Panc1 (cell line): ENCODE results near the gene CDADC1. TPM values are rescaled to one million over a fixed set of nuclear protein-coding genes. Genes with fewer than 3 reads are reported as not detected.

Experiments
- ATAC-seq: fragments of 200-7000 bp; cut with Tn5 transposase; 2 replicates; pipeline ENCODE4 v1.9.1; 2020; ENCODE audit warnings: mild to moderate bottlenecking, moderate library complexity
- BruUV-seq: library from RNA; stranded (reverse); fragments of 400-500 nt; replicated peaks from 2 replicates; lab custom pipeline; 2021; lab: Mats Ljungman, UMichigan
- CTCF ChIA-PET: fragments of 300-600 bp; sonication (Branson Sonifier 250); formaldehyde crosslinking; loops from one replicate; lab custom pipeline; 2022; ENCODE audit warnings: antibody characterized with exemption; lab: Charles Lee
- POLR2A ChIA-PET: fragments of 300-600 bp; sonication (Branson Sonifier 250); formaldehyde crosslinking; loops from one replicate; lab custom pipeline; 2022; ENCODE audit warnings: antibody characterized with exemption; lab: Charles Lee
- DNase-seq: peaks from one replicate; pipeline ENCODE4 v3.0.0-alpha.2; 2010; ENCODE audit warnings: low read depth, low spot score
- H3K27ac ChIP-seq: 2 replicates; pipeline ENCODE4 v1.5.1; 2011; ENCODE audit warnings: mild to moderate bottlenecking, low read length, inconsistent platforms
- H3K27me3 ChIP-seq: fragments of 200-500 bp; sonication (Bioruptor generic); 2 replicates; pipeline ENCODE4 v1.6.0; 2014; ENCODE audit warnings: low read length, inconsistent platforms; ENCODE audit not compliant: control insufficient read depth, insufficient read depth
- H3K36me3 ChIP-seq: fragments of 200-500 bp; sonication (Bioruptor generic); 2 replicates; pipeline ENCODE4 v1.5.1; 2014; ENCODE audit warnings: inconsistent platforms, mild to moderate bottlenecking, low read length, moderate library complexity; ENCODE audit not compliant: control insufficient read depth, insufficient read depth
- H3K4me1 ChIP-seq: 2 replicates; pipeline ENCODE4 v1.5.1; 2011; ENCODE audit warnings: inconsistent platforms, mild to moderate bottlenecking, low read length, moderate library complexity; ENCODE audit not compliant: control insufficient read depth, insufficient read depth
- H3K4me3 ChIP-seq, 2 experiments: 2 replicates each; pipeline ENCODE4 v1.5.1; 2011 to 2012; ENCODE audit warnings: low read depth in 2 of 2, low read length in 2 of 2, mild to moderate bottlenecking in 2 of 2, inconsistent platforms in 1 of 2, moderate library complexity in 1 of 2
- H3K9me3 ChIP-seq: fragments of 200-500 bp; sonication (Bioruptor generic); 2 replicates; pipeline ENCODE4 v1.5.1; 2014; ENCODE audit warnings: low read depth, mild to moderate bottlenecking, inconsistent platforms, low read length, moderate library complexity; ENCODE audit not compliant: control insufficient read depth, insufficient read depth
- CTCF ChIP-seq: fragments of 450-650 bp; IDR thresholded peaks from 2 replicates; pipeline ENCODE4 v1.5.1; 2017; ENCODE audit warnings: mild to moderate bottlenecking
- POLR2AphosphoS5 ChIP-seq: IDR thresholded peaks from 2 replicates; pipeline ENCODE4 v1.6.1; 2012; ENCODE audit warnings: mild to moderate bottlenecking, low read depth, low read length, moderate library complexity
- REST ChIP-seq, 2 experiments: IDR thresholded peaks; 2 replicates each; pipeline ENCODE4 v1.6.1; 2011 to 2012; ENCODE audit warnings: low read depth in 2 of 2, control low read depth in 1 of 2, low read length in 1 of 2, mild to moderate bottlenecking in 1 of 2, moderate library complexity in 1 of 2; ENCODE audit not compliant: insufficient read depth in 1 of 2
- SIN3A ChIP-seq: IDR thresholded peaks from 2 replicates; pipeline ENCODE4 v1.6.1; 2012; ENCODE audit warnings: low read depth, mild to moderate bottlenecking, low read length, moderate library complexity, borderline replicate concordance; ENCODE audit not compliant: insufficient read depth
- TCF7L2 ChIP-seq: IDR thresholded peaks from 2 replicates; pipeline ENCODE4 v1.6.1; 2011; ENCODE audit warnings: mild to moderate bottlenecking, low read depth, low read length, inconsistent platforms
- in situ Hi-C: cut with HindIII; loops from 2 replicates; pipeline ENCODE4 v1.10.0; 2016; ENCODE audit warnings: low sequenced_read_pairs, low pct_unique_long_range_greater_than_20kb
- intact Hi-C: fragments of 100-400 bp; cut with micrococcal nuclease; formaldehyde crosslinking; loops from one replicate; pipeline ENCODE4 v1.10.0; 2022; ENCODE audit not compliant: unreplicated experiment
- total RNA-seq: library from RNA; stranded (reverse); gene quantifications from one replicate; pipeline ENCODE4 v1.2.1, GENCODE V29; 2021; ENCODE audit not compliant: unreplicated experiment

CDADC1 gene
- total RNA-seq, 1 experiment from 2014 or later, result 11.8 TPM

GRCh38 chr13:49208619-49209018, 39.1 kb upstream of the CDADC1 start:
- ChIA-PET POLR2A (interaction anchor here (0.6 kb wide), 1 partner anchor 906 kb away, joined by 3 read pairs; no protein-coding TSS in a partner anchor), CTCF (no interaction called here)
- Histone ChIP-seq H3K27me3 (no peaks in the 10 kb centered on the region), H3K4me1 (no peaks in the 10 kb centered on the region), H3K27ac (no peak overlapping the region), H3K36me3 (no peaks in the 10 kb centered on the region; the same call in 1 of the 2 replicates), H3K9me3 (no peaks in the 10 kb centered on the region), H3K4me3 (no peak overlapping the region)
- no peak for ATAC-seq
- TF ChIP-seq SIN3A, result no peak
- TF ChIP-seq POLR2AphosphoS5, result no peak
- no peak for TF ChIP-seq CTCF
- no peak for TF ChIP-seq TCF7L2
- TF ChIP-seq REST (IDR thresholded peaks at IDR 0.05; ENCODE audit: insufficient read depth in 1 of 2, low read depth in 2 of 2, low read length in 1 of 2), result no peak
- intact Hi-C loops (no loop called here), in situ Hi-C loops (no loop called here)
- no TSS peak for BruUV-seq
- no peak for DNase-seq

GRCh38 chr13:49210114-49210513, 37.6 kb upstream of the CDADC1 start:
- ChIA-PET CTCF (no interaction called here), POLR2A (no interaction called here)
- in situ Hi-C loops, result no loop called here
- no peaks in the 10 kb centered on the region for H3K27me3 ChIP-seq
- no peaks in the 10 kb centered on the region for H3K36me3 ChIP-seq
- TF ChIP-seq CTCF (no peak), POLR2AphosphoS5 (no peak), SIN3A (no peak), REST (IDR thresholded peaks at IDR 0.05; ENCODE audit: insufficient read depth in 1 of 2, low read depth in 2 of 2, low read length in 1 of 2) (no peak), TCF7L2 (no peak)
- H3K27ac ChIP-seq, result no peak overlapping the region
- DNase-seq (no peak), ATAC-seq (no peak)
- no TSS peak for BruUV-seq
- H3K4me3 ChIP-seq, result no peak overlapping the region
- intact Hi-C loops, result no loop called here
- H3K9me3 ChIP-seq, result no peaks in the 10 kb centered on the region
- no peaks in the 10 kb centered on the region for H3K4me1 ChIP-seq
